ENCODE data around the gene PCCA.

DNA sequence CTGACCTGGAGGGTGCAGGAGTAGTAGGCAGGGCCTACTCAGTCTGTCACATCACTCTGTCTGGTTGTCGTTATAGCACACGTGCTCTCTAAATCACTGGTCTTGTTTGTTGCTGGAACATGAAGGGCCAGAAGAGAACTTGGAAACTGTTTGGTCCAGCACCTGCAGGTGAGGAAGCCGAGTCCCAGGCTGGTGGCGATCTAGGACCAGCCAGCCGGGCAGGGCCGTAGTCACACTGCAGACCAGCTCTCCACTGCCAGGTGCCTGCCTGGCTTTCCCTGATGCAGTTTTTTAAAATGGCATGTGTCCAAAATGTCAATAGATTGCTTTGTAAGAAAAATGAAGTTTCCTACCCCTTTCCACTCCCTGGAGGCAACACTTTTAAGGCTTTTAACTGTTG, 446.0 kb downstream of the PCCA start:
- no peak for TF ChIP-seq CTCF (IDR thresholded peaks at IDR 0.05; ENCODE audit: low read depth, low read length)
- TF ChIP-seq EZH2phosphoT487 (IDR thresholded peaks at IDR 0.05; ENCODE audit: low read depth): no peak
